Neural cell (in vitro differentiated cells): ENCODE measurements around the gene CPA5.

ENCODE experiments used
- EP300 ChIP-seq: fragments of 450-650 bp; conservative IDR thresholded peaks from 2 replicates; pipeline ENCODE4 v1.6.1; 2014; ENCODE audit warnings: antibody characterized with exemption, mild to moderate bottlenecking, moderate library complexity; ENCODE audit not compliant: poor library complexity, severe bottlenecking
- RAD21 ChIP-seq: fragments of 450-650 bp; conservative IDR thresholded peaks from 2 replicates; pipeline ENCODE4 v1.6.1; 2014; ENCODE audit warnings: antibody characterized with exemption, mild to moderate bottlenecking, moderate library complexity
- SMC3 ChIP-seq: fragments of 450-650 bp; conservative IDR thresholded peaks from 2 replicates; pipeline ENCODE4 v1.6.1; 2014; ENCODE audit warnings: antibody characterized with exemption, mild to moderate bottlenecking, moderate library complexity; ENCODE audit not compliant: poor library complexity
- TAF1 ChIP-seq: IDR thresholded peaks from 2 replicates; pipeline ENCODE4 v1.6.1; 2012; ENCODE audit warnings: low read depth

DNA sequence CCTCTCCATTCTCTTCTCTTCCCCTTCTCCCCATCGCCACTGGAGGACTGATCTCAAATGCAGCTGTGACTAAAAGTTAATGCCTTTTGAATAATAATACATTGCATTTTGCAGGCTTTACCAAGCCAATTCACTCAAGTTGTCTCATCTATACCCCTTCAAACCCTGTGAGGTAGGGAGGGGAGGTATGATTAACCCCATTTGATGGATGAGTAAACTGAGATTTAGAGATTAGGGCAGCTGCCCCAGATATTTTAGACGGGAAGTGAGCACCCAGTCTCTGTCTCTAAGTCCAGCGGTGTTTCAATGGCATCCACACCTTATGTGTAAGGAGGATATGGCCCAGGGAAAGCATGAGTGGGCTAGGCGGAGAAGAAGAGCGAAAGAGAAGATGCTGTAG, 1.1 kb downstream of the CPA5 start:
- TF ChIP-seq TAF1 (no peak), RAD21 (no peak), SMC3 (no peak), EP300 (no peak)
